GM18861 (cell line): ENCODE measurements around the gene HAUS3.

Experiments
- ATAC-seq: cut with Tn5 transposase; IDR thresholded peaks from one replicate; pipeline ENCODE4 v1.9.1; 2021; ENCODE audit not compliant: unreplicated experiment

The HAUS3 gene

DNA sequence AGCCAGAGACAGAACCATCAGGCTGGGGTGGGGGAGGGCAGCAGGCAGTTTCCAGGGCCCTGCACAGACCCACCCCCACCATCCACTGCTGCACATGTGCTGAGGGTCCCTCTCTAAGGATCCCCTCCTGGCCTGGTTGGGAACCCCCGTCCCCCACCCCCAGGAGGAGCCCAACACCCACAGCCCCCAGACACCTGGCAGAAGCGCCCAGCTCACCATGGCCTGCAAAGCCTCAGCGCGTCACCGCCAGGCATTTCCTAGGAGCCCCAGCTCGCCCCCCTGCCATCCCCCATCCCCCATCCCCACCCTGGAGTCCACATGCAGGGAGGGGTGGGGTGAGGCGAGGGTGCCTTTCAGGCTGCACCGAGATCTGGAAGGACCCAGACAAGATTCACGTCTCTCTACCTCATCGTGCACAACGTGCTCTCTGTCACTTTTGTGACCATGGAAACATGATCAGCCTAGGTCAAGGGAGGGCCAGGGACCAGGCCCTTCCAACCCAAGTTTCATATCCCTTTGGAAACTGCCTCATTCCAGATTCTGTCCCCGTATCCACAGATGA is 10.7 kb upstream of the HAUS3 start:
- ATAC-seq, result no peak

DNA sequence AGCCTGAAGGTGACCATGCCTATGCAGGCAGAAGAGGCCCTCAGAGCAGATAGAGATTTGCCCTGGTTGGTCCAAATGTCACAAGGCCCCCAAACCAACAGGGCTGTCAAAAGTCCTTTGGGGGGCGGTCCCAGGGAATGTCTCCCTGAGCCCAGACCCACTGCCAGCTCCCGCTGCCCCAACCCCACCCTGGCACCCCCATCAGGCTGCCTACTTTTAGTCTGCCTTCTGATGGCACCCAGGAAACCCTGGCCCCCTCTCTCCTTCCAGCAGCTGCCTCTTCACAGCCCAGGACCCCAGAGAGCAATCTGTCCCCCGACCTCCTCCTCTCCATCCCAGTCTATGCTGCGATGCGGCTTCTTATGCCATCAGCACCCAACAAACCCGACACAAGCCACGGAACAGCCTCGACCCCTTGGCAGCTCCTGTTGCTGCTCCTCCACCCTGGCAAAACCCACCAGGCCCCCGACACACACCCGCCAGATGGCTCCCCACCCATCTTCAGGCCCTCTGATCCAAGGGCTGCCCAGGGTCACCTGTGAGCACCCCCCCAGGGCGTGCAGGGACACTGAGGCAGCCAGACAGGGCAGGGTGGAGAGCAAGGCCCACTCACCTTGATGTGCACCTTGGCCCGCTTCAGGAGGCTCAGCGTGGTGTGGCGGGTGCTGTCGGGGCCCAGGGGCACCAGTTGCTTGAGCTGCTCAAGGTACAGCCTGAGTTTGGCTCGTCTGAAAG is 10.0 kb upstream of the HAUS3 start:
- ATAC-seq, result no peak

DNA sequence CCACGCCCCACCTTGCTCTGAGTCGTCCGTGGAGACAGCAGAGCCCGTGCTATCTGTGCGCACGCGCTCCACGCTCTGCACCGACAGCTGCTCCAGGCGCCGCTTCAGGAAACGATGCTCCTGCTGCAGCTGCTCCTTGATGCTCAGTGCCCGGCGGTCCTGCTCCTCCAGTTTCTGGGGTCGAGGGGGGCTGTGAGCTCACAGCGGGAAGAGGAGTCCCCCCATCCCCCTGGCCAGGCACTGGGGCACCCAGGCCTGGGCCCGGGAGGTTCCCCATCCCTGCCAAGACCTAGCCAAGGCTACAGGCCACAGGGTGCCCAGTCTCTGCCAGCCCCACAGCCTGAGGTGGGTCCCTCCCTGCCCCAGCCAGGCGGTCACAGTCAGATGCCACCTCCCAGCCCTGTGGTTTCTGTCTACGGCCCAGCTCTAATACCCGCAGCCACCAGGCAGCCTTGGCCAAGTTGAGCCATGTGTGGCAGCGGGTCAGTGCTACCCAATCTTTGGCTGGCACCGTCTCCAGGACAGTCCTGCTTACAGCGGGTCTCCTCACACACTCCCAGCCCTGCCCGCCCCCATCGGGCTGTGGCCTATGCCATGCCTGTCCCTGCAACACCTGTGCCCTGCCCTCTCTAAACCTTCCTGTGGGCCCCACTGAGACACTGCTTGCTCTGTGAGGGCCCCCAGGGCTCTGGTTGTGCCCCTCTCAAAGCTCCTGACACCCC is 9.3 kb upstream of the HAUS3 start:
- ATAC-seq, result no peak

DNA sequence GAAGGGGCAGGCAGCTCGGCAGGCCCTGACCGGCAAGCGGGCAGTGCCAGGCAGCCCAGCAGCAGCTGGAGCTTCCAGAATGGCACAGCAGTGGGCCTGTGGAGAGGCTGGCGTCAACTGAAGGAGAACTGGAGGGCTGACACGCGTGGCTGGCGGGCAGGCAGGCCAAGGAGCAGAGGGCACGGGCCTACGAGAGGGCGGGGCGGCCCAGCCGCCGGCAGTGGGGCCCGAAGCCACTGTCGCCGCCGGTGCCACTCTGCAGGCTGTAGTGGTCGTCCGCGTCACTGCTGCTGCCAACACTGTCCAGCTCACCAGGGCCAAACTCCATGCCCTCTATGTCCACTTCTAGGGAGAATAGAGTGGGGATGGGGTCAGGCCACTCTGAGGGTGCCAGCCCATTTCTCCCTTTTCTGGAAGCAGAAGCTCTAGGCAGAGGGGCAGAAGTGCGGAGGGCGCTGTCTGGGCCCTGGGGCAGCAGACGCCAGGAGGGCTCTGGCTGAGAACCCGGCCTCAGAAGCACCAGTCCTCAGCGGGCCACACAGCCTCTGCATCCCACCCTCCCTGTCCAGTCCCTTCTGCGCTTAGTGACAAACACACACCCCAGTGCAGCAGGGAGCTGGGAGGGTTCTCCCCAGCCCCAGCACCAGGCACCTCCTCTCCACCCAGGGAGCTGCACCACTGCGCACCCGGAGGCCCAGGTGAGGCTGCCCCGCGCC is 8.6 kb upstream of the HAUS3 start:
- no peak for ATAC-seq

DNA sequence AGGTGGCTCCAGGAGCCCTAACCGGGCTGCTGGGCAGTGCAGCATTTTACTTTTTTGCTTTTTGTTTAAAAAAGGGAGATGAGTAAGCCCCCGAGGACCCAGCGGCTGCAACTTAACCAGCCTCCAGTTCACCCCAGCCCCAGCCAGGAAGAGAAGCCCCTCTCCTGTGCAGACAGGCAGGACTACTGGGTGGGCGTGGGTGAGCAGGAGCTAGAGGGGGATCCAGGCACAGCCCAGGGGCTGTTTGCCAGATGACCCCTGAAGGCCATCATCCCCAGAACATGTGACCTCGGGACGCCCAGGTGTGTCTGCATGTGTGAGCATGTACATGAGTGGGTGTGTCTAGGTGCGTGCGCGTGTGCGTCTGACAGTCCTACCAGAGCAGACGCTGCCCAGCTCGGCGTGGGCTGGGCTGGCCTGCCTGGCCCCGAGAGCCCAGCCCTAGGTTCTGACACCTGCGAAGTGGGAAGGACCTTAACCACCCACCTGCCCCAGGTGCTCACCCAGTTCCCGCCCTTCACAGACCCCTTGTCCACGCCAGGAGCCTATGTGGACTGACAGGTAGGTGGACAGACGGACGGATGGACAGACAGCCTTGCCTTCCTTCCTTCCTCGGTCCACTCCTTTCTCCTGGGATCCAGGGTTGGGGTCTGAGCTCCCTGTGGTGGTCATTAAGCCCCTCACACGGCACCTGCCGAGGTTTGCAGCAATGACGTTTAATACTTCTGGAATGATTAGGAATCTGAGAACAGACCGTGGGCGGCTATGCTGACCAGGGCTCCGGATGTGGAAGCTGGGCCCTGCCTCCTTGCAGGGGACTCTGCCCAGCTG is 7.8 kb upstream of the HAUS3 start:
- no peak for ATAC-seq

DNA sequence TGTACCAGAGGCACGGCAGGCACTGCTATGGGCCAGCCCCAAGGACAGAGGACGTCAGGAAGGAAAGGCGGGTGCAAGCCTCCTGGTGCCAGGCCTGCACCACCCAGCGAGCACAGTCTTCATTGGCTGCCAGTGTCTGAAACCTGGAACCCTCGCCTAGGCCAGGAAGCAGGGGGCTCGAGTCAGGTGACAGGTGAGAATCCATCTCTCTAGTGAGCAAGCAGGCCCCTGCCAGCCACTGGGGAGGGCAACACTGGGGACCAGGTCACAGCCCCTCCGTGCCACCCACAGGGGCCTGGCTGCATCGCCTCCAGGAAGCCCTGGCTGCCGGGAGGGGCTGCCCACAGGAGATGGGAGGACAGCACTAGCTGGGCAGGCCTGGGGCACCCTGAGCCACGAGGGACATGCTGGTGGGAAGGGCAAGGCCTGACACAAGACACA is 6.9 kb upstream of the HAUS3 start:
- ATAC-seq, result no peak

DNA sequence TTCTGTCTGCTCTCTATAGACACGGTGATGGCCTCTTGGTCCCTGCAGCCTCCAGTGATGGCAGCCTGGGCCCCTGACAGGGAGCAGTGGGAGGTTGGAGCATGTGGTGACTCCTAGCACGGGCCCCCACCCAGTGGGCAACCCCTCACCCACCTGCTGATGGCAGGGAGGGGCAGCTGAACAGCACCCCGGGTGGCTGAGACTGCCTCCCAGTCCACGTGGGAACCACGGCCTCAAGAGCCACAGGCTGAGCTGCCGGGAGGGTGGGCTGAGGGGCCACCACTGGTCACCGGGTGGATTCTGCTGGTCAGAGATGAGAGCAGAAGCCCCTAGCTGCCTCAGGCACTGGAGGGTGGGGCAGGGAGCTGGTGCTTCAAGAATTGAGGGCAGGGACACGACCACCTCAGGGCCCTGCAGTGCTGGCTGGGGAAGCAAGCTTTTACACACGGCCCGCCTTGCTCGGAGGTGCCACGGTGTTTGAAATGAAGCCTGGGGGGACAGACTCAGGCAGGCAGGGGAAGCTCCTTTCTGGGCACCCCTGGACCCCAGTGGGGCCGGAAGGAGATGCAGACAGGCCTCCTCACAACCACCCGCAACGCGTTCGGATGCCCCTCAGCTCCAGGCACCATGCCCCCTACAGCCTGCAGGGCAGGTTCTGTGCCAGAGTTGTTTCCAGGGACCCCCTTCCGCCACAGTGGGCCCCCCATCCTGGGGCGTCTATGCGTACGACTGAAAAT is 6.3 kb upstream of the HAUS3 start:
- ATAC-seq, result no peak

DNA sequence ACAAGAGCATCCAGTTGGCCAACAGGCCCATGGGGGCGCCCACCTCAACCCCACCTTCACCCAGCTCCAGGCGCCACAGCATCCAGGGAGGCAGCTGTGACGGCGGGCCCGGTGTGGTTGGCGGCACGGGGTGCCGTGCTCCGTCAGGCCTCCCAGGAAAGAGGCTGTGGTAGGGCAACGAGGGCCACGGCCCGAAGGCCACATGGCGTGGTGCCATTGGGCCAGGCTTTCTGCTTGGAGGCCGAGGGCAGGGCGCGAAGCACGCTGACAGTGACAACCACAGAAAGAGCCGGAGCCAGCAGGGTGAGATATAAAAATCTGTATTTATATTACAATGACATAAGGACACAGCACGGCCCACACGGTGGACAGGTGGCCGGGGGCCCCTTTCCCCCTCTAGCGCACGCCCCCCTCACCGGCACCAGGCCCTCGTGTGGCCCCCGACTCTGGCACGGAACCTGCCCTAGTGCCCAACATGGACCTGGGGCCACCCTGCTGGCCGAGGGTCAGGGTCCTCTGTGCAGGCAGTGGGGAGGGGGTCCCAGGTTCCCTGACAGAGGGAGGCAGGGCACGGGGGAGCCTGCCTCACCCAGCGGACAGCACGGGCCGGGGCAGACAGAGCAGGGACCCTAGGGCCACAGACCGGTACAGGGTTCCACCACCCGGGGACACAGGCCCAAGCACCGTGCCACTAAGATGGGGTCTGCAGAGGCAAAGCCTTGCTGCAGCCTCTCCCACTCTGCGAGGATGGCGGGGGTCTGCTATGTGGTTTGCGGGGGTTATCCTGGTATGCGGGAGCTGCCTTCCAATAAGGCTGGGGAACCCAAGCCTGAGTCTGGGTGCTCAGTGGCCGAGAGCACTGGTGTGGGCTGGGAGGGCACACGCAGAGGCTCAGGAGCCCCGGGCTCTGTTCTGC is 5.5 kb upstream of the HAUS3 start:
- ATAC-seq, result no peak

DNA sequence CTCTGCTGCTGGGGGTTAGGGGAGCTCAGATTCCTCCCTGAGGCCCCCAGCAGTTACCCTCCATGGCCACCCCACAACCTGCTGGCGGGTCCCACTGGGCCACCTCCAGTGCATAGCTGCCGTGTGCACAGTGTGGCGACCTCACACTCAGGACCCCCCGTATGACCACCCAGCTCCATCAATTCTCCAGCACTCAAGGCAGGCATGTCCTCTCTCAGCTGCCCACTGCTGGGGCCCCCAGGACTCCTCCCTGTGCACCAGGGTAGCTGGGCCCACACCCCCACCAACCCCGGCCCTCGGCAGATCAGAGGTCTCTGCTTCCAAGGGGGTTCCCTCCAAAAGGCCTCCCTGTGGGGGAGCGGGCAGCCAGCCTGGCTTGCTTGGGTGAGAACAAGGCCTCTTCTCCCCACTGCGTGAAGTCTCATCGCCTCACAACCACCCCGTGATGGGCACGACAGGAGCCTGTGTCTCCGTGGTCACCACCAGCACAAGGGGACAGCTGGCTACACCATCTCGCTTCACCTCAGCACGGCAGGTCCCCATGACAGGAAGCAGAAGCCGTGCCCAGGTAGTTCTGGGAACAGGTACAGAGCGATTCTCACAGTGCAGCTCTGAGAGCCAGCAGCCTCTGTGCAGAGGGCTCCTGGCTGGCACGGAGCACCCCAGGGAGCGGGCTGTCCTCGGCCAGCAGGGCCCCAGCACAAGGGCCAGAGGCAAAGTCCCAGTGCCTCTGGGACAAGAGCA is 4.6 kb upstream of the HAUS3 start:
- ATAC-seq, result no peak

DNA sequence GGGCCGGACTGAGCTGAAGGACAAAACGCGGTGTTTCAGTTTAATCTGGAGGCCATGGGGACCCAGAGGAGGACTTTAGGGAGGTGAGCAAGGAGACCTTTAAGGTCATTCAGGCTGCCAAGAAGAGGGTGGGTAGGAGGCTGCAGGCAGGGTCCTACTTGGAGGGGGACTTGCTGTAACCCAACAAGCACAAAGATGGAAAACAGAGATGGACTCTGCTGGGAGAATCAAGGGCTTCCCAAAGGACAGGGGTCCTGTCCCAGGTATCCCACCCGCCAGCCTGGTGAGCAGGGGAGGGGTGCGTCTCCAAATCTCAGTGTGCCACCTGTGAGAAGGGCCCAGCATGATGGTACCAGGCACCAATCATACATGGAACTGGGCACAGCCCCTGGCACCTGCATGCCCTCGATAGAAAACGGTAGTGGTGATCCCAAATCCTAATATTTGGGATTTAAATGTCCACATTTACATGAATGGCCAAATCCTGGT is 3.9 kb upstream of the HAUS3 start:
- ATAC-seq, result no peak

DNA sequence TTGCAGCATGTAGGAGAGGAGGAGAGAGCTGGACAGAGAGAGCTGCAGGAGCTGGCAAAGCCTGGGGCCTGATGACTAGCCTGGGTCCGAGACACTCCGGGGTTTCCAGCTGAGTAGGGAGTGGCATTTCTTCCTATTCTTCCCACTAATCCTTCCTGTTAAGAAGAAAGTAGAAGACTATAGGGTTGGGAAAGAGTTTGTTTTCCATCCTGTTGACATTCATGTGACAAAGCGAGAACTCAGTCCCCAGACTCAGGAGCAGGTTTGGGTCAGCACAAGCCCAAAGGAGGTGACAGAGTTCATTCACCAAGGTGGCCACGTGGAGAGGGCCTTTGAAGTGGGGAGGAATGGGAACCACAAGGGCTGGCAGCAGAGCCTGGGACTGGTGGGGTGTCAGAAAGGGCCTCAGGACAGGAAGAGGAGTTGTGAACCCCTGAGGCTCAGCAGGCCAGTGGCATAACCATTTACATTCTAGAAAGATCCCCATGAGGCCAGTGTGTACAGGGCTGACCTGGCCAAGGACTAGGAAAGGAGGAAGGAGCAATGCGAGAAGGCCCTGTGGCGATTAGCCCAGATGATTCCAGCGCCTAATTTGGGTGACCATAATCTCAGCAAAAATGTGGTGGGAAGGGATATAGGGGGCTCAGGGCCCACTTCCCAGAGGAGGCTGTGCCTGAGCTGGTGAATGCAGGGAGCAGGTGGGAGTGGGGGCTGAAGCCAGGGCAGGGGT is 3.3 kb upstream of the HAUS3 start:
- no peak for ATAC-seq

DNA sequence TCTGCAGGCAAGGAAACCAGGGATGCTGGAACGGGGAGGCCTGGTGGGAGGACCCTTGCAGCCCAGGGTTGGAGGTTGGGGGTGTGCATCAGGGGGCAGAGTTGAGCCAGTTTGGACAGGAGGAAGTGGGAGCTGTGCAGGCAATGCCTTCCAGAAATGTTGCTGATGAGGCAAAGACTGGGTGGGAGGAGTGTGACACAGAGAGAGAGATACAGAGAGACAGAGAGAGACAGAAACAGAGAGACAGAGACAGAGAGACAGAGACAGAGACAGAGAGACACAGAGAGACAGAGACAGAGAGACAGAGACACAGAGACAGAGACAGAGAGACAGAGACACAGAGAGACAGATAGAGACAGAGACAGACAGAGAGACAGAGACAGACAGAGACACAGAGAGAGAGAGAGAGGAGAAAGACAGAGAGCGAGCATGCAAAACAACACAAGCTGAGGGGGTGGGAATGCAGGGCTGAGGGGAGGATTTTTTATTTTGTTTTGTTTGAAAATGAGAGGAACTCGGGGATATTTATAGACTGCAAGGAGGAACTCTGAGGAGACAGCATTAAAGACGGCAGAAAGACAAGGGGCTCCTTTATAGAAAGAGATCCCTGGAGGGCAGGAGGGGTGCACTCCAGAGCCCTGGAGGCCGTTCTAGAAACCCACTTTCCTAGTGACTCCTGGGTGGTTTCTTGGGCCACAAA is 1.9 kb upstream of the HAUS3 start:
- no peak for ATAC-seq

DNA sequence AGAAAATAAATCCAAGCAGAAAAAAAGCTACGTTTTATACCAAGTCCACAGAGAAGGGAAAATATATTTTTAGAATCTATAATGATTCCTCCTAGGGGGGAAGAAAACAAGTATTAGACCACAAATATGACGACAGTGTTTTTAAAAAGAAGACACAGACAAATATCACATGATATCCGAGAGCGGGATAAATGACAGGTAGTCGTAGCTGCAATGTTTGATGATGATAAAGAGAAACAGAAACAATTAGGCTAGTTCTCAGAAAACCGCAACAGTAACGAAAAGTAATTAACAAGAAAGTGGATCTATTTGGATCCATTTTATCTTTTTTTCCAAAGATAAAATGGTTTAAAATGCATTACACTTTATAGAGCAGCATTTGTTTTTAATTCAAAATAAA is 918 bp downstream of the HAUS3 start:
- ATAC-seq, result no peak

DNA sequence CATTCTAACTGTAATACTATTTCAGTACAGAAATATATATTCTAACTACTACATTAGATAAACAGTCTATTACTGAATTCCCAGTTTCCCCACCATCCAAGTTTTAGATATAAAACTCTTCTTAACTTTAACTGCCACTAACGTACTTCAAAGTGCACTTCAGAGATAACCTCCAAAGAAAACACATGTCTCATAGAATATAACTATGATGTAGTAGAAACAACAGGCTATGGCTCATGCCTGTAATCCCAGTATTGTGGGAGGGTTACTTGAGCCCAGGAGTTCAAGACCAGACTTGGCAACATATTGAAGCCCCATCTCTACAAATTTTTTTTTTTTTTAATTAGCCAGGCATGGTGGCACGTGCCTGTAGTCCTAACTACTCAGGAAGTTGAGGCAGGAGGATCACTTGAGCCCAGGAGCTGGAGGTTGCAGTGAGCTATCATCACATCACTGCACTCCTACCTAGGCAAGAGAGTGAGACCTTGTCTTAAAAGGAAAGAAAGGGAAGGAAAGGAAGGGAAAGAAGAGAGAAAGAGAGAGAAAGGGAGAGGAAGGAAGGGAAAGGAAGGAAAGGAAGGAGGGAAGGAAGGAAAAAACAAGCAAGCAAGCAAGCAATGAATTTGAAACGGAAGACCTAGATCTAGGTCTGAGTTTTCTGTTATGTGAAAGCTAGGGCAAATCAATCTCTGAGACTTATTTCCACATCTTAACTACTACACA is 4.8 kb downstream of the HAUS3 start:
- no peak for ATAC-seq

DNA sequence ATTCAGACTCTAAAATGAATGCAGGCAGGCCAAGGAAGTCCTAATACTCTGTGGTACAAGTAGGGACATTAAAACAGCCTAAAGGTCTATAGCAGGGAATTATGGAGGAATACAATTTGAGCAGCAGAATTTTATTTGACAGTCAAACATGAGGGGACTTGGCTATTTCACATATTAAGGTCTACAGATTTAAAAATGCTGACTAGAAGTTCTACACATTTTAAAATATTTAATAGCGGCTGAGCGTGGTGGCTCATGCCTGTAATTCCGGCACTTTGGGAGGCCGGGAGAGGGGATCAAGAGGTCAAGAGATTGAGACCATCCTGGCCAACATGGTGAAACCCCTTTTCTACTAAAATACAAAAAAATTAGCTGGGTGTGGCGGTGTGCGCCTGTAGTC is 10.8 kb downstream of the HAUS3 start:
- ATAC-seq, result no peak

DNA sequence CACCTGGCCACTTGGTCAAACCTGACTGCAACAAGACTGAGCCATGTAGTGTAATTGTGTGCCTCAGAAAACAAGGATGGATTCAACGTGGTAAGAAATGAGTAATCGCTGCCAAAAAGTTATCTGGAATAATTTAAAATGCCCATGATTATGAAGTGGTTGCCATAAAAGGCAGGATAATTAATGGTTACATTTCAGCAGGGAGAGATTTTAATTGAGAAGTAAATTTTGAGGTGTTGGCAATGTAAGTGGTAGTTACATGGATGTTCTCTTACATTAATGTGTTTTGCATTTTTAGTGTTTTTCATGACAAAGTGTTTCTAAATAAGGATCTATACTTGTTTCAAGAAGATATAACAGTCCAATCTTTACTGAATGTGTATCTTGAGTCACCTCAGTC is 15.7 kb downstream of the HAUS3 start:
- no peak for ATAC-seq
